ENCODE results near the gene MS4A2. TPM values are rescaled to one million over a fixed set of nuclear protein-coding genes. Genes with fewer than 3 reads are reported as not detected.
"Not testable (repeated sequence)": the region's sequence is repeated elsewhere in the genome, so short reads cannot be mapped to it uniquely, and the experiment has no call there.

MS4A2 gene
- total RNA-seq (2014; rRNA removed; shearing (Covaris generic)) = not detected in 2 replicates
- not detected in 2 replicates for total RNA-seq (2022)
- not detected for Bru-seq, nascent RNA
- BruChase-seq, experiment 1, labeled RNA remaining after a 6-hour chase = not detected
- BruChase-seq, experiment 2, labeled RNA remaining after a 2-hour chase = not detected
- long read RNA-seq = 0 reads

GRCh38 chr11:60088364-60088763 is at the start of gene MS4A2:
MS4A2 (plus strand) TSS chr11:60088664; CDS start chr11:60088766, 102 bp downstream.
- H2AFZ ChIP-seq (ENCODE audit: low read length) = no peak within 1 kb of the TSS
- no peaks in the 10 kb centered on the region for H3K36me3 ChIP-seq (ENCODE audit: insufficient read depth, low read length)
- TF ChIP-seq EZH2phosphoT487 (IDR thresholded peaks at IDR 0.05; ENCODE audit: borderline replicate concordance, low read depth, low read length) = no peak
- TF ChIP-seq, protein P1, sequence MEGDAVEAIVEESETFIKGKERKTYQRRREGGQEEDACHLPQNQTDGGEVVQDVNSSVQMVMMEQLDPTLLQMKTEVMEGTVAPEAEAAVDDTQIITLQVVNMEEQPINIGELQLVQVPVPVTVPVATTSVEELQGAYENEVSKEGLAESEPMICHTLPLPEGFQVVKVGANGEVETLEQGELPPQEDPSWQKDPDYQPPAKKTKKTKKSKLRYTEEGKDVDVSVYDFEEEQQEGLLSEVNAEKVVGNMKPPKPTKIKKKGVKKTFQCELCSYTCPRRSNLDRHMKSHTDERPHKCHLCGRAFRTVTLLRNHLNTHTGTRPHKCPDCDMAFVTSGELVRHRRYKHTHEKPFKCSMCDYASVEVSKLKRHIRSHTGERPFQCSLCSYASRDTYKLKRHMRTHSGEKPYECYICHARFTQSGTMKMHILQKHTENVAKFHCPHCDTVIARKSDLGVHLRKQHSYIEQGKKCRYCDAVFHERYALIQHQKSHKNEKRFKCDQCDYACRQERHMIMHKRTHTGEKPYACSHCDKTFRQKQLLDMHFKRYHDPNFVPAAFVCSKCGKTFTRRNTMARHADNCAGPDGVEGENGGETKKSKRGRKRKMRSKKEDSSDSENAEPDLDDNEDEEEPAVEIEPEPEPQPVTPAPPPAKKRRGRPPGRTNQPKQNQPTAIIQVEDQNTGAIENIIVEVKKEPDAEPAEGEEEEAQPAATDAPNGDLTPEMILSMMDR (conservative IDR thresholded peaks at IDR 0.05; ENCODE audit: low read length) = no peak
- H3K4me1 ChIP-seq (ENCODE audit: insufficient read depth, low read length, poor library complexity, severe bottlenecking) = no peaks in the 10 kb centered on the region
- ChIA-PET POLR2A (interaction anchor here (1.1 kb wide), 1 partner anchor 89 kb away, joined by 3 read pairs; no protein-coding TSS in a partner anchor), CTCF (ENCODE audit: unreplicated experiment) (no interaction called here)
- H3K9me2 ChIP-seq (ENCODE audit: insufficient read depth, low read length) = no peaks in the 10 kb centered on the region
- H3K4me2 ChIP-seq (ENCODE audit: low read length) = no peak within 1 kb of the TSS
- intact Hi-C loops (cut with micrococcal nuclease; ENCODE audit: unreplicated experiment) = no loop called here
- H3K27ac ChIP-seq (ENCODE audit: low read depth, low read length, poor library complexity, severe bottlenecking) = no peak within 1 kb of the TSS
- H4K20me1 ChIP-seq (ENCODE audit: insufficient read depth, low read length) = no peaks in the 10 kb centered on the region
- BruUV-seq (replicated peaks) = no TSS peak
- no peaks in the 10 kb centered on the region for H3K9me3 ChIP-seq (ENCODE audit: low read length)
- H3K4me3 ChIP-seq (ENCODE audit: low read depth, low read length, poor library complexity, severe bottlenecking) = no peak within 1 kb of the TSS
- no peaks in the 10 kb centered on the region for H3K79me2 ChIP-seq (ENCODE audit: insufficient read depth, low read depth, low read length)
- DNase-seq (ENCODE audit: low spot score) = no peak

DNA sequence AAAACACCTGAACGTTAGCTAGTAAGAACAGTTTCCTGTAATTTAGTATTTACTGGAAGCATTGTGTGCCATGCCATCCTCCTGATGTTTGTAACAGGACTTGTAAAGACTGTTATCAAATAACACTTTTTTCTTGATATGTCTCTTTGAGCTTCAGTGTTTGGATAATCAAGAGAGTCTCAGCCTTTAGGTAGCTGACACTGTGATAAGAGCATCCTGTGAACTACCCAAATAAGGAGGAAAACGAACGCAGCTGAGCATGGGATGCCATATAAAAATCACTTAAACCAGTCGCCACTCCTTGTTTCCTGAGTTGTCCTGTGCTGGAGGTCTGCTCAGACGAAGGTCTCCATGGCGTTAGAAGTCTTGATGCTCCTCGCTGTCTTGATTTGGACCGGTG is 48.4 kb upstream of the MS4A2 start, which contains the start of gene OOSP2:
Gene OOSP2 (plus strand): TSS at position 301 of the 400 bp plus-strand sequence. CDS start 51 bp downstream, at position 352.
- Histone ChIP-seq H3K4me2 (ENCODE audit: low read length) (no peak within 1 kb of the TSS), H2AFZ (ENCODE audit: low read length) (no peak within 1 kb of the TSS), H3K9me3 (ENCODE audit: low read length) (no peaks in the 10 kb centered on the region), H3K27ac (ENCODE audit: low read depth, low read length, poor library complexity, severe bottlenecking) (no peak within 1 kb of the TSS), H3K4me3 (ENCODE audit: low read depth, low read length, poor library complexity, severe bottlenecking) (no peak within 1 kb of the TSS), H3K36me3 (ENCODE audit: insufficient read depth, low read length) (no peaks in the 10 kb centered on the region), H3K4me1 (ENCODE audit: insufficient read depth, low read length, poor library complexity, severe bottlenecking) (no peaks in the 10 kb centered on the region), H3K79me2 (ENCODE audit: insufficient read depth, low read depth, low read length) (no peaks in the 10 kb centered on the region), H3K9me2 (ENCODE audit: insufficient read depth, low read length) (no peaks in the 10 kb centered on the region), H4K20me1 (ENCODE audit: insufficient read depth, low read length) (no peaks in the 10 kb centered on the region)
- ChIA-PET CTCF (ENCODE audit: unreplicated experiment) (no interaction called here), POLR2A (no interaction called here)
- DNase-seq (ENCODE audit: low spot score) = no peak
- TF ChIP-seq, protein P1 (conservative IDR thresholded peaks at IDR 0.05; ENCODE audit: low read length) = no peak
- no peak for TF ChIP-seq EZH2phosphoT487 (IDR thresholded peaks at IDR 0.05; ENCODE audit: borderline replicate concordance, low read depth, low read length)
- intact Hi-C loops (cut with micrococcal nuclease; ENCODE audit: unreplicated experiment) = no loop called here
- BruUV-seq (replicated peaks) = no TSS peak

DNA sequence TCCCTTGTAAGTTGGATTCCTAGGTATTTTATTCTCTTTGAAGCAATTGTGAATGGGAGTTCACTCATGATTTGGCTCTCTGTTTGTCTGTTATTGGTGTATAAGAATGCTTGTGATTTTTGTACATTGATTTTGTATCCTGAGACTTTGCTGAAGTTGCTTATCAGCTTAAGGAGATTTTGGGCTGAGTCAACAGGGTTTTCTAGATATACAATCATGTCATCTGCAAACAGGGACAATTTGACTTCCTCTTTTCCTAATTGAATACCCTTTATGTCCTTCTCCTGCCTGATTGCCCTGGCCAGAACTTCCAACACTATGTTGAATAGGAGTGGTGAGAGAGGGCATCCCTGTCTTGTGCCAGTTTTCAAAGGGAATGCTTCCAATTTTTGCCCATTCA is 38.0 kb upstream of the MS4A2 start:
- CTCF ChIA-PET (ENCODE audit: unreplicated experiment); H3K9me3 ChIP-seq (ENCODE audit: low read length); H2AFZ ChIP-seq (ENCODE audit: low read length); intact Hi-C loops (cut with micrococcal nuclease; ENCODE audit: unreplicated experiment); POLR2A ChIA-PET; H3K4me3 ChIP-seq (ENCODE audit: low read depth, low read length, poor library complexity, severe bottlenecking); H3K9me2 ChIP-seq (ENCODE audit: insufficient read depth, low read length); H3K36me3 ChIP-seq (ENCODE audit: insufficient read depth, low read length); H3K4me2 ChIP-seq (ENCODE audit: low read length); H3K27ac ChIP-seq (ENCODE audit: low read depth, low read length, poor library complexity, severe bottlenecking); H3K79me2 ChIP-seq (ENCODE audit: insufficient read depth, low read depth, low read length); BruUV-seq (replicated peaks); DNase-seq (ENCODE audit: low spot score); H3K4me1 ChIP-seq (ENCODE audit: insufficient read depth, low read length, poor library complexity, severe bottlenecking); H4K20me1 ChIP-seq (ENCODE audit: insufficient read depth, low read length): not testable (repeated sequence)

DNA sequence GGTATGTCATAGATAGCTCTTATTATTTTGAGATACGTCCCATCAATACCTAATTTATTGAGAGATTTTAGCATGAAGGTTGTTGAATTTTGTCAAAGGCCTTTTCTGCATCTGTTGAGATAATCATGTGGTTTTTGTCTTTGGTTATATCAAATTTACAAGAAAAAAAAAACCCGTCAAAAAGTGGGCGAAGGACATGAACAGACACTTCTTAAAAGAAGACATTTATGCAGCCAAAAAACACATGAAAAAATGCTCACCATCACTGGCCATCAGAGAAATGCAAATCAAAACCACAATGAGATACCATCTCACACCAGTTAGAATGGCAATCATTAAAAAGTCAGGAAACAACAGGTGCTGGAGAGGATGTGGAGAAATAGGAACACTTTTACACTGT is 37.6 kb upstream of the MS4A2 start:
- H3K4me2 ChIP-seq (ENCODE audit: low read length); intact Hi-C loops (cut with micrococcal nuclease; ENCODE audit: unreplicated experiment); H3K4me3 ChIP-seq (ENCODE audit: low read depth, low read length, poor library complexity, severe bottlenecking); DNase-seq (ENCODE audit: low spot score); H3K4me1 ChIP-seq (ENCODE audit: insufficient read depth, low read length, poor library complexity, severe bottlenecking); POLR2A ChIA-PET; H3K27ac ChIP-seq (ENCODE audit: low read depth, low read length, poor library complexity, severe bottlenecking); H3K9me3 ChIP-seq (ENCODE audit: low read length); BruUV-seq (replicated peaks); H3K79me2 ChIP-seq (ENCODE audit: insufficient read depth, low read depth, low read length); H4K20me1 ChIP-seq (ENCODE audit: insufficient read depth, low read length); H3K36me3 ChIP-seq (ENCODE audit: insufficient read depth, low read length); H3K9me2 ChIP-seq (ENCODE audit: insufficient read depth, low read length); CTCF ChIA-PET (ENCODE audit: unreplicated experiment); H2AFZ ChIP-seq (ENCODE audit: low read length): not testable (repeated sequence)

Data from OCI-LY7 (cell line).